Activated B cell treated with CpG ODN at 0.5 μM for 24 hours (primary cell): ENCODE measurements around the gene GALNTL6. TPM values are rescaled to one million over a fixed set of nuclear protein-coding genes. Genes with fewer than 3 reads are reported as not detected.

Source experiments
- ATAC-seq: fragments of 200-7000 bp; cut with Tn5 transposase; one replicate; pipeline ENCODE4 v1.10.0; 2021; ENCODE audit warnings: low read depth, mild to moderate bottlenecking, moderate library complexity
- CTCF ChIA-PET: fragments of 350-600 bp; sonication (Branson Sonifier 250); formaldehyde crosslinking; loops from one replicate; lab custom pipeline; 2021; ENCODE audit warnings: antibody characterized with exemption; lab: Charles Lee
- POLR2A ChIA-PET: fragments of 350-600 bp; sonication (Branson Sonifier 250); formaldehyde crosslinking; loops from one replicate; lab custom pipeline; 2021; ENCODE audit warnings: antibody characterized with exemption; lab: Charles Lee
- DNase-seq: peaks from one replicate; pipeline ENCODE4 v3.0.0; 2022
- H3K27ac Mint-ChIP-seq: one replicate; pipeline ENCODE4 v1.8.0; 2020; ENCODE audit warnings: mixed read lengths
- H3K27me3 Mint-ChIP-seq: one replicate; pipeline ENCODE4 v1.8.0; 2021; ENCODE audit warnings: mixed read lengths
- H3K36me3 Mint-ChIP-seq: one replicate; pipeline ENCODE4 v1.8.0; 2021; ENCODE audit warnings: low read depth, mixed read lengths
- H3K4me1 Mint-ChIP-seq: one replicate; pipeline ENCODE4 v1.8.0; 2021; ENCODE audit warnings: mixed read lengths
- H3K4me3 Mint-ChIP-seq: one replicate; pipeline ENCODE4 v1.8.0; 2020; ENCODE audit warnings: mild to moderate bottlenecking, mixed read lengths
- H3K9me3 Mint-ChIP-seq: one replicate; pipeline ENCODE4 v1.8.0; 2020; ENCODE audit warnings: mixed read lengths
- CTCF ChIP-seq: fragments of 200-600 bp; IDR thresholded peaks from one replicate; pipeline ENCODE4 v1.8.0; 2022; ENCODE audit warnings: antibody characterized with exemption, mild to moderate bottlenecking
- intact Hi-C: fragments of 100-400 bp; cut with micrococcal nuclease; formaldehyde crosslinking; loops from one replicate; pipeline ENCODE4 v1.15.1; 2024
- total RNA-seq: library from RNA; stranded (reverse); gene quantifications from 2 replicates; pipeline ENCODE4 v1.2.3, GENCODE V29; 2022

The GALNTL6 gene
- total RNA-seq, 1 donor from 2014 or later = 0.20 TPM

DNA sequence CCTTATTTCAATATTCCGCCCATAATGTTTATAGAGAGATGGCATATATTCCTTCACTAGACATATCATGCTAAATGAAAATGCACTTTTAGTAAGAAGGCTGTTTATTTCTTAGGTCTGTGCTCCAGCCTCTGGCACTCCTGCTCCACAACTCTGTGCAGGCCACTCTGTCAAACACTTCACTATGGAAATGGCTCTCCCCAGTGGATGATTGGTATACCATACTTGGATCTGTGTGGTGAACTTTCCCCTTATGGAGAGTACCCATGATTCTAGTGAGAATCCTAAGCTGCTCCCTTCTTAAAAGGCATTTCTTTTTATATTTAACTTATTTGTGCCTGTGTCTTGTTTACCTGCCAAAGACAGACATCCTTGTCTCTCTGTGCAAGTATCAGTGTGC lies 875.3 kb downstream of the GALNTL6 start:
- ChIA-PET POLR2A (no interaction called here), CTCF (no interaction called here)
- Mint-ChIP-seq H3K4me3 (no peak overlapping the region), H3K27ac (no peak overlapping the region), H3K36me3 (no peaks in the 10 kb centered on the region), H3K27me3 (no peaks in the 10 kb centered on the region), H3K4me1 (no peaks in the 10 kb centered on the region), H3K9me3 (peaks cover 9% of the 10 kb centered on the region)
- intact Hi-C loops = no loop called here
- DNase-seq (no peak), ATAC-seq (no peak)
- TF ChIP-seq CTCF = no peak

DNA sequence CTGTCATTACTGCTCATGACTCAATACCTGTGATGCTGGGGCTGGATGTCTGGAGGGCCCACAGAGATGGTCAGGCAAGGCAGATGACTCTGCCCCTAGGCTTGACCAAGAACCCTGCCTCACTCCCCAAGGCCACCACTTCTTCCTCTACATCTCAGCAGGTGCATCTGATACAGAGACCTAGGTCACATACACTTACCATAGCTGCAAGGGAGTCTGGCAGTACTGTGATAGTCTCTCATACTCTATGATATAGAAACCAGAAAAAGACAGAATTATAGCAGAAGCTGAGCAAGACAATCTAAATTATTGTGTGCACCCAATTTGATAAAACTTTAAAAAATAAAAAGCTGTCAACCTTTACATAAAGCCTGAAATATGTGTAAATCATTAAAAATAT lies 878.3 kb downstream of the GALNTL6 start:
- ChIA-PET POLR2A (no interaction called here), CTCF (no interaction called here)
- DNase-seq = no peak
- H3K27me3 Mint-ChIP-seq = no peaks in the 10 kb centered on the region
- intact Hi-C loops = no loop called here
- no peaks in the 10 kb centered on the region for H3K4me1 Mint-ChIP-seq
- no peak overlapping the region for H3K27ac Mint-ChIP-seq
- ATAC-seq = no peak
- no peak for TF ChIP-seq CTCF
- no peaks in the 10 kb centered on the region for H3K36me3 Mint-ChIP-seq
- peaks cover 12% of the 10 kb centered on the region for H3K9me3 Mint-ChIP-seq
- H3K4me3 Mint-ChIP-seq = no peak overlapping the region

GRCh38 chr4:172692701-172693100 lies 879.5 kb downstream of the GALNTL6 start:
- CTCF ChIA-PET = no interaction called here
- no peaks in the 10 kb centered on the region for H3K27me3 Mint-ChIP-seq
- no peak for TF ChIP-seq CTCF
- H3K4me1 Mint-ChIP-seq = no peaks in the 10 kb centered on the region
- no peaks in the 10 kb centered on the region for H3K36me3 Mint-ChIP-seq
- no peak overlapping the region for H3K27ac Mint-ChIP-seq
- intact Hi-C loops = no loop called here
- POLR2A ChIA-PET = no interaction called here
- no peak for ATAC-seq
- H3K9me3 Mint-ChIP-seq = peaks cover 12% of the 10 kb centered on the region
- H3K4me3 Mint-ChIP-seq = no peak overlapping the region
- DNase-seq = no peak

DNA sequence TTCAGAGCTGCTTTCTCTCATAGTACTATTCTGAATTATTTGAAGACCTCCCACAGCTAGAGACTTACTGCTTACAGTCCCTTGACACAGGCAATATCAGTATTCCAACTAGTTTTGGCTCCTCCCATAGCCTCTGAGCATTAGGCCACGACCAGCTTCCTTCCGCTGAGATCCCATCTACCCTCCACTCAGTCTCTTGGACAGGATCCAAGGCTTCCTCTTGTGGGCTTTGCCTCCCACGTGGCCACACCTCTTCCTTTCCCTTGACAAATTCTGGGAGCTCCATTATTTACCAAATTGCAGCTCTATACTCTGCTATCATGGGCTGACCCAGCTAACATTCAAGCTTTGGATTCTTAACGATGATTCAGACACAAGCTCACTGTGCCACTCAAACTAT lies 885.1 kb downstream of the GALNTL6 start:
- TF ChIP-seq CTCF = no peak
- Mint-ChIP-seq H3K27me3 (no peaks in the 10 kb centered on the region), H3K4me1 (no peaks in the 10 kb centered on the region), H3K27ac (no peak overlapping the region), H3K36me3 (no peaks in the 10 kb centered on the region), H3K9me3 (peaks cover 5% of the 10 kb centered on the region), H3K4me3 (no peak overlapping the region)
- DNase-seq (no peak), ATAC-seq (no peak)
- ChIA-PET CTCF (no interaction called here), POLR2A (no interaction called here)
- intact Hi-C loops = no loop called here

- H3K27me3 Mint-ChIP-seq = no peaks in the 10 kb centered on the region
- no peak overlapping the region for H3K4me3 Mint-ChIP-seq
- H3K9me3 Mint-ChIP-seq = peaks cover 22% of the 10 kb centered on the region
- DNase-seq (no peak), ATAC-seq (no peak)
- intact Hi-C loops = no loop called here
- no peak for TF ChIP-seq CTCF
- CTCF ChIA-PET = no interaction called here
- no peaks in the 10 kb centered on the region for H3K4me1 Mint-ChIP-seq
- H3K36me3 Mint-ChIP-seq = no peaks in the 10 kb centered on the region
- POLR2A ChIA-PET = no interaction called here
- H3K27ac Mint-ChIP-seq = no peak overlapping the region
These were observed 892.4 kb downstream of the GALNTL6 start for GRCh38 chr4:172705565-172705964.
